WI38 (cell line): ENCODE measurements around the gene STH.
"Not testable (repeated sequence)": the region's sequence is repeated elsewhere in the genome, so short reads cannot be mapped to it uniquely, and the experiment has no call there.

Source experiments
- H3K4me3 ChIP-seq: 2 replicates; pipeline ENCODE4 v1.5.1; 2011; ENCODE audit warnings: low read depth, mild to moderate bottlenecking, control low read depth, low read length
- TF ChIP-seq, protein P1 (sequence below): IDR thresholded peaks from 2 replicates; pipeline ENCODE4 v1.5.1; 2012; ENCODE audit warnings: low read depth, mild to moderate bottlenecking, control low read depth, low read length

STH gene

DNA sequence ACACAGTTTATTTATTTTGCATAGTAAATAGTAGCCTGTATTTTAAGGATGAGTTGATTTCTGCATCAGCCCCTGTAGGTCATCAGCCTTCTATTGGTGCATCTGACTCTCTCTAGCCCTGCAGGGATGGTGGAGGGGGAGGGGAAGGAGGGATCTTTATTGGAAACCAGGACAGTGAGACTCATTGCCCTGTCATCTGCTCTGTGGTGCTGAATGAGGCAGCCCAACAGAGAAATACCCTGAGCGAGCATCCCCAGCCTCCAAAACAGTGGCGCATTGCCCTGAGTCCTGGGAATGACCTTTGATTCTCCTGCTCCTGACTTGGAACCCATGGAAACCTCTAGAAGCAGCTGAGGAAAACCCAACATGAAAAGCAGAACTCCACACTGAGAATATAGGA lies 45.5 kb upstream of the STH start:
- H3K4me3 ChIP-seq: no peak overlapping the region
- TF ChIP-seq, protein P1, sequence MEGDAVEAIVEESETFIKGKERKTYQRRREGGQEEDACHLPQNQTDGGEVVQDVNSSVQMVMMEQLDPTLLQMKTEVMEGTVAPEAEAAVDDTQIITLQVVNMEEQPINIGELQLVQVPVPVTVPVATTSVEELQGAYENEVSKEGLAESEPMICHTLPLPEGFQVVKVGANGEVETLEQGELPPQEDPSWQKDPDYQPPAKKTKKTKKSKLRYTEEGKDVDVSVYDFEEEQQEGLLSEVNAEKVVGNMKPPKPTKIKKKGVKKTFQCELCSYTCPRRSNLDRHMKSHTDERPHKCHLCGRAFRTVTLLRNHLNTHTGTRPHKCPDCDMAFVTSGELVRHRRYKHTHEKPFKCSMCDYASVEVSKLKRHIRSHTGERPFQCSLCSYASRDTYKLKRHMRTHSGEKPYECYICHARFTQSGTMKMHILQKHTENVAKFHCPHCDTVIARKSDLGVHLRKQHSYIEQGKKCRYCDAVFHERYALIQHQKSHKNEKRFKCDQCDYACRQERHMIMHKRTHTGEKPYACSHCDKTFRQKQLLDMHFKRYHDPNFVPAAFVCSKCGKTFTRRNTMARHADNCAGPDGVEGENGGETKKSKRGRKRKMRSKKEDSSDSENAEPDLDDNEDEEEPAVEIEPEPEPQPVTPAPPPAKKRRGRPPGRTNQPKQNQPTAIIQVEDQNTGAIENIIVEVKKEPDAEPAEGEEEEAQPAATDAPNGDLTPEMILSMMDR: no peak

DNA sequence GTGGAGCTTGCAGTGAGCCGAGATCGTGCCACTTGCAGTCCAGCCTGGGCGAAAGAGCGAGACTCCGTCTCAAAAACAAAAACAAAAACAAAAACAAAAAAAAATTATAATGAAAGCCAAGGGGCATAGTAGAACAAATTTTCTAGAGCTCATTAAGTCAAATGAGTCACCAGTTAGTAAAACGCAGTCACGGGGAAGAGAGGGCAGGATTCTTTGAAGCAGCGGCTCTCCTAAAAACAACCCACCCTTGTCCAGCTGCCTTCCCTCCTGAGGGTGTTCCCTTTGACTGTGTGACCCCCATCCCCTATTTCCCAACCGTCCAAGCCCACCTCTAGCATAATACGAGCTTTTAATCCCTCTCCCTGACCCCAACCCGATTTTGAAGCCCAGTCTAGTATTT lies 44.1 kb upstream of the STH start:
- TF ChIP-seq, protein P1: no peak
- no peak overlapping the region for H3K4me3 ChIP-seq

DNA sequence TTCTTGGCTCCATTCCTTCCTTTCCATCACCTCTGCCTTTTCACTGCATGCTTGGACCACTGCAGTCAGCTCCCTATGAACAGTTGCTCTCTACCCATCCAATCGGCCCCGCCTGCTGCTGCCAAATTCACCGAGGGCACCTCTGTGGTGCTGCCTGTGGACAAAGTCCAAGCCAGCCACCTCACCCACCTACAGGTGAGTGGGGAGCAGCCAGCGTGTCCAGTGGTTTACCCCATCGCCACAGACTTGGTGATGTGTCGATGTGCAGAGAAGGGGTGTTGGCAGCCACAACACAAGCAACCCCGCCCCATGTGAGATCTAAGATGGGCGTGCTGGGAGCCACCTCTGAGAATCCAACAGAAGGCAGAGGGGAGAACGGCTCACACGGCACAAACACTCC lies 43.7 kb upstream of the STH start:
- no peak overlapping the region for H3K4me3 ChIP-seq
- TF ChIP-seq, protein P1: no peak

DNA sequence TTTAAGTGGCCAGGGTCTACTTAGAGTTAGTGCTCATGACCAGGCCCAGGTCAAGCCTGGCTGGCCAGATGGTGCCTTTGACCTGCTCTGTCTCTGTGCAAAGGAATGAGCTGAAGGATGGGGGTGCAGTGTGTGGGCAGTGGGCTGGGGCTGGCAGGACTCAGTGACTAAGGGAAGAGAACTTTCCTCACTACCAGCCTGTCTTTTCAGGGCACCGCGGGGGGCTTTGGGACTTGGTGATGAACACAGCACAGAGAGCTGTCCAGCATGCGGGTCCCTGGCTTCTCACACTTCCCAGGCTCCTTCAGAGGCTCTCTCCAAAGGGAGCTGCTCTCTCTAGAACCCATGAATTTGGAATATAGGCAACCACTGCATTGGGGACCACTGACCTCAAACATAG lies 43.0 kb upstream of the STH start:
- no peak overlapping the region for H3K4me3 ChIP-seq
- TF ChIP-seq, protein P1: no peak

DNA sequence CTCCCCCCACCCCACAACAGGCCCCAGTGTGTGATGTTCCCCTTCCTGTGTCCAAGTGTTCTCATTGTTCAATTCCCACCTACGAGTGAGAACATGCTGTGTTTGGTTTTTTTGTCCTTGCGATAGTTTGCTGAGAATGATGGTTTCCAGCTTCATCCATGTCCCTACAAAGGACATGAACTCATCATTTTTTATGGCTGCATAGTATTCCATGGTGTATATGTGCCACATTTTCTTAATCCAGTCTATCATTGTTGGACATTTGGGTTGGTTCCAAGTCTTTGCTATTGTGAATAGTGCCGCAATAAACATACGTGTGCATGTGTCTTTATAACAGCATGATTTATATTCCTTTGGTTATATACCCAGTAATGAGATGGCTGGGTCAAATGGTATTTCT lies 42.3 kb upstream of the STH start:
- not testable (repeated sequence) for H3K4me3 ChIP-seq

DNA sequence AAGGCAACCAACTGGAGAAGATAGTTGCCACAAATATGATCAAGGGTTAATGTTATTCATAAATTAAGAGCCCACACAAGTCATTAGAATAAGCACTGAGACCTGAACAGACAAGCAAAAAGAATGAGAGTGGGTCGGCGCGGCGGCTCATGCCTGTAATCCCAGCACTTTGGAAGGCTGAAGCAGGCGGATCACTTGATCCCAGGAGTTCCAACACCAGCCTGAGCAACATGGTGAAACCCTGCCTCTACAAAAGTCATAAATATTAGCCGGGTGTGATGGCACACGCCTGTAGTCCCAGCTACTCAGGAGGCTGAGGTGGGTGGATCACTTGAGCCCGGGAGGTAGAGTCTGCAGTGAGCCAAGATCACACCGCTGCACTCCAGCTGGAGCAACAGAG lies 40.7 kb upstream of the STH start:
- TF ChIP-seq, protein P1: no peak

DNA sequence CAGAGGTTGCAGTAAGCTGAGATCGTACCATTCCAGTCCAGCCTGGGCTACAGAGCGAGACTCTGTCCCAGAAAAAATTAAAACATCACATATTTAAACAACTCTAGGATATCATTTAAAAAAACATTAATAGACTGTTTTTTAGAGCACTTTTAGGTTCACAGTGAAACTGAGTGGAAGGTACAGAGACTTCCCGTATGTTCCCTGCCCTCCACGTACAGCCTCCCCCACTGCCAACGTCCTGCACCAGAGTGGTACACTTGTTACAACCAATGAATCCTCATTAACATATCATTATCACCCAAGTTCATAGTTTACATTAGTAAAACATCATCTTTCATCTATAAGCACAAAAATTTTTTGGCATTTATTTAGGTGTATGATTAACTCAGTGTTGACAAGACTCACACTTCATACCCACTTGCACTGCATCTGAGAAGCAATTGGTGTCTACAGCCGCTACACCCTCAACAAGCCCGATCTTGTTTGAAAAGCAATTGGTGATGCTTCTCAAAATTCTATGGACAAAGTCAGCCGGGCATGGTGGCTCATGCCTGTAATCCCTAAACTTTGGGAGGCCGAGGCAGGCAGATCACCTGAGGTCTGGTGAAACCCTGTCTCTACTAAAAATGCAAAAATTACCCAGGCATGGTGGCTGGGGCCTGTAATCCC lies 39.9 kb upstream of the STH start:
- TF ChIP-seq, protein P1: no peak
- no peak overlapping the region for H3K4me3 ChIP-seq

More for the DNA sequence above, 40.7 kb upstream of the STH start:
- no peak overlapping the region for H3K4me3 ChIP-seq

DNA sequence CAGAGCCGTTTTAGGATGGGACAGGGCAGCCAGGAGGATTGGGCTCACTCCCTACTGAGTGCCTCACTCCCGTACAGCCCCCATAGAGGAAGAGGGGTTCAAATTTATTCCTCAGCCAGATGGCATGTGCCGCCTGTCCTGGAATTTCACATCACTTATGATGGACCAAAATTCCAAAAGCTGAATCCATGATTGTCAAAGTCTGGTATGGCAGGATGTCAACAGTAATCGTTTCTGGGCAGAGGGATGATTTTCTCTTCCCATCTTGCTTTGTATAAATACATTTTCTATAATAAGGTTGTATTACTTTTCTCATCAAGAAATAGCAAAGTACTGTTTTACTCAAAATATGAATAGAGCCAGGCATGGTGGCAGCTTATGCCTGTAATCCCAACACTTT lies 38.7 kb upstream of the STH start:
- no peak overlapping the region for H3K4me3 ChIP-seq
- TF ChIP-seq, protein P1: no peak
